Measurements from ENCODE around the gene TMEM45A.

- TF ChIP-seq EZH2 (IDR thresholded peaks at IDR 0.05; ENCODE audit: borderline replicate concordance, insufficient read depth, low read length, poor library complexity, severe bottlenecking) (no peak), MXI1 (conservative IDR thresholded peaks at IDR 0.05; ENCODE audit: poor library complexity, severe bottlenecking) (no peak), CTCF (IDR thresholded peaks at IDR 0.05; ENCODE audit: poor library complexity, severe bottlenecking) (no peak), POLR2AphosphoS5 (IDR thresholded peaks at IDR 0.05) (no peak), TAF1 (IDR thresholded peaks at IDR 0.05; ENCODE audit: low read depth) (no peak), RAD21 (conservative IDR thresholded peaks at IDR 0.05) (no peak)
Observed at GRCh38 chr3:100533176-100533575, 40.8 kb downstream of the TMEM45A start.

All from neural cell (in vitro differentiated cells).